A375 (cell line): ENCODE data around the gene ACOX2. TPM values are rescaled to one million over a fixed set of nuclear protein-coding genes. Genes with fewer than 3 reads are reported as not detected.

ENCODE experiments used
- total RNA-seq: library from RNA; depleted of rRNA; stranded (reverse); fragments of >200 nt; shearing (Covaris generic); gene quantifications from 2 replicates; pipeline ENCODE4 v1.2.3, GENCODE V29; 2014; rRNA removed

ACOX2 gene
- total RNA-seq, result 25.9 and 28.7 TPM in 2 replicates

GRCh38 chr3:58536501-58537411 lies at the start of gene ACOX2:
ACOX2 (minus strand) TSS chr3:58537190; CDS start chr3:58535106, 2,084 bp downstream.

DNA sequence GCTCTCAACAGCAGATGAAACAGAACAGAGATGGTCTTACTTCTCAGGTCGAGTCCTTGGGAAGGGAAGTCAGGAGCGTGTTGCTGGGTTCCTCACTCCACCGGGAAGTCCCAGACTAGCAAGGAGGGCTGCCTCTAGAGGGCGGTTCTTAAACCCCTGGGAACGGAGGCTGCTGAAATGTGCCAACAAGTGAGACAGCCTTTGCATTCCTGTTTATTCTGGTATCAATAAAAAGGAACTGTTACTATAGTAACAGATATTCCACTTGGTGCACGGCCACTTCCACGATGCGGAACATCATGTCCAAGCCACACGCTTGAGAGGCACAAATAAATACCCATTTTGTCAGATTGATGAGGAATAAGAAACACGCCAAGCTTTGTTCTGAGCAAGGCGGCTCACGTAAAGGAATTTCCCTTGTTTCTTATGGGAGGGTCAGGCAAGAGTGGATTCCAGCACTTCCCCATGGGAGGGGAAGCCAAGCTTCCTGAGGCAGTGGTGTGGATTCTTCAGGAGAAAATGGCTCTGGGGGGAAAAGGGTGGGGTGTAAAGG lies 40.4 kb upstream of the ACOX2 start, which contains the start of gene FAM107A:
Gene FAM107A (minus strand): TSS at position 123 of the 553 bp plus-strand sequence. CDS start 7,531 bp downstream, outside the sequence.

DNA sequence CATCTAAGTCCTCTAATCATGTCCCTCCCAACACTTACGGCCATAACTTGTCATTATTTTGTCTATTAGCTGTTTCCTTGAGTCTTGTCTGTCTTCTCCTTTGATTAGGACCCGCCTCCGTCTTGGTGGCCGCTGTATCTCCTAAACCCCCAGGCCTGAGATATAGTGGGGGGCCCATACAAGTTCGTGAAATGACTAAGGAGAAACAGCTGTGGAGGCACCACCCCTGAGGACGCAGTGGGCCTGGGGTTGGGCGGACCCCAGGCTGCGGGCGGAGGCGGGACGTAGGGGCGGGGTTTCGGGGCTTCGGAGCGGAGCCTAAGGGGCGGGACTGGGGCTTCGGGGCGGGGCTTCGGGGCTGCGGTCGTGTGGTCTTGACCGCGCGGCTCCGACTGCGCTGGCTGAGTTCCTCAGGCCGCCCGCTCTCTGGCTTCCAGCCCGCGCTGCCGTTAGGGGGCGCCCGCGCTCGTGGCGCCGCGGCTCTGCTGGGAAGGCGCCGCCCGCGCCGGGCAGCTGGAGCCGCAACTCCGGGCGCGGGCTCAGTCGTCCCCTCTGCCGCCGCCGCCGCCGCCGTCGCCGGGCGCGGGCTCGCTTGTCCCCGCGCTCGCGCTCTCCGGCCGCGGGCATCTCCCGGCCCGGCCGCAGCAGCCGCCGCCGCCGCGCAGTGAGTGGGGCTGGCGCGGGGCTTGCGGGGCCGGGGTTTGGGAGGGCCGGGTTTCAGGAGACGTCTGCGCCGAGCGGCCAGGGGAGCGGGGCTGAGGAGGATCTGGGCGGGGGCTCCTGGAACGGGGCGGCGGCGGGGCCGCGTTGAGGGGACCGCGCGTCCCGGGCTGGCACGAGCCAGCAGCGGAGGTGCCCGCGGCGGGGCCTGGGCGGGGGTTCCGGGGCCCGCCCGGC lies 45.2 kb downstream of the ACOX2 start, which contains the start of gene KCTD6:
Gene KCTD6 (plus strand): TSS at position 591 of the 897 bp plus-strand sequence. CDS start 6,660 bp downstream, outside the sequence.

Other genes starting within 250 kb of the ACOX2 start
- 16.3 and 19.6 TPM in 2 replicates for gene RPP14, start 230.9 kb downstream of the ACOX2 start, total RNA-seq
- gene HTD2, start 230.7 kb downstream of the ACOX2 start, total RNA-seq, result 2.8 and 3.3 TPM in 2 replicates
- 28.2 and 31.5 TPM in 2 replicates for gene PXK, start 204.3 kb downstream of the ACOX2 start, total RNA-seq
- 309 and 330 TPM in 2 replicates for gene PDHB, start 103.4 kb downstream of the ACOX2 start, total RNA-seq
- gene KCTD6, start 45.1 kb downstream of the ACOX2 start, total RNA-seq, result 10.0 and 14.9 TPM in 2 replicates
- 0.03 TPM in 1 of 2 replicates, not detected in the other for gene FAM107A, start 40.2 kb upstream of the ACOX2 start, total RNA-seq
- not detected in 2 replicates for gene FAM3D, start 129.6 kb upstream of the ACOX2 start, total RNA-seq